ENCODE data around the gene VPS25.
"Not testable (repeated sequence)": the region's sequence is repeated elsewhere in the genome, so short reads cannot be mapped to it uniquely, and the experiment has no call there.

The VPS25 gene

GRCh38 chr17:42773290-42774035, at the start of gene VPS25:
VPS25 (plus strand) TSS chr17:42773449; CDS start chr17:42773476, 27 bp downstream.
- DNase-seq: peak; percentile 44

GRCh38 chr17:42723636-42724035, 49.6 kb upstream of the VPS25 start:
- no peak for DNase-seq

GRCh38 chr17:42725143-42725542, 48.1 kb upstream of the VPS25 start:
- no peak for DNase-seq

GRCh38 chr17:42740699-42741098, 32.5 kb upstream of the VPS25 start:
- no peak for DNase-seq

GRCh38 chr17:42742916-42743315, 30.3 kb upstream of the VPS25 start:
- DNase-seq: not testable (repeated sequence)

- no peak for DNase-seq
Measured at GRCh38 chr17:42743595-42744282, 29.5 kb upstream of the VPS25 start.

GRCh38 chr17:42744283-42744805, 28.9 kb upstream of the VPS25 start:
- peak; percentile 51 for DNase-seq

GRCh38 chr17:42744806-42745617, 28.2 kb upstream of the VPS25 start, which contains the start of gene EZH1:
EZH1 (minus strand) TSS chr17:42745040; CDS start chr17:42728941, 16,099 bp downstream.
- peak; percentile 75 for DNase-seq

- DNase-seq: no peak
Measured at GRCh38 chr17:42748202-42748907, 24.9 kb upstream of the VPS25 start.

GRCh38 chr17:42748908-42749798, 24.1 kb upstream of the VPS25 start:
- no peak for DNase-seq

- DNase-seq: peak; percentile 8
Measured at GRCh38 chr17:42750739-42751344, 22.4 kb upstream of the VPS25 start.

- no peak for DNase-seq
Measured at GRCh38 chr17:42751628-42752027, 21.6 kb upstream of the VPS25 start.

GRCh38 chr17:42754782-42755181, 18.5 kb upstream of the VPS25 start:
- DNase-seq: no peak

- no peak for DNase-seq
Measured at GRCh38 chr17:42759982-42760651, 13.1 kb upstream of the VPS25 start.

GRCh38 chr17:42760652-42761581, 12.3 kb upstream of the VPS25 start, which contains the start of gene RAMP2:
RAMP2 (plus strand) TSS chr17:42761227; CDS start chr17:42761262, 35 bp downstream.
- no peak for DNase-seq

- no peak for DNase-seq
Measured at GRCh38 chr17:42761638-42762037, 11.6 kb upstream of the VPS25 start.

- no peak for DNase-seq
Measured at GRCh38 chr17:42766124-42766523, 7.1 kb upstream of the VPS25 start.

GRCh38 chr17:42767512-42767911, 5.7 kb upstream of the VPS25 start:
- DNase-seq: no peak

- not testable (repeated sequence) for DNase-seq
Measured at GRCh38 chr17:42768006-42768405, 5.2 kb upstream of the VPS25 start.

Measured in GF-D8 (cell line).